Measurements from ENCODE around the gene RNASEL.

The RNASEL gene

DNA sequence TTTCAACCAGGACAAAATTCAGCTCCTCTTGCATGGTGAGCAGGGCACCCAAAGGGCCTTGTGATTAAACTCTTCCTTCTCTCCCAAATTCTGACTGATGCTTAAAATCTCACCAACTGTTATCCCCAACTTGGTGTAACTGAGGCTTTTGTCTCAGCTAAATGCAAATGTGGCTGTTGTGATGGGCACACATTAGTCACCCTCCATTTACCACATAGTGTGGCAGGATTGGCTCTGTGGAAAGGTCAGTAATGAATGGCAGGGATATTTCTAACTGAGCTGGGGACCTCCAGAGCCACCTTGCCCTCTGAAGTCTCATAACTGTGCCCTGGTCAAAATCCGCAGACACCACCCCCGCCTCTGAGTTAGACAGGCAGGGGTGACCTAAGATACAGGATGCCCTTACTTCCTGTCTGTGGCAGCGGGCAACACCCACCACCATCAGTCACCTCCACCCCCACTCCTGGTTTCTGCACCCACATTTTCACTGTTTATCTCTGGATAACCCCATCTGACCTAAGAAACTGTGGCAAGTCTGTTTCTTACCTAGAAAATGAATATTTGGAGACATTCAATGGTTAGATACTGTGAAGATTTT, 40.5 kb upstream of the RNASEL start:
- H3K27me3 ChIP-seq (ENCODE audit: control insufficient read depth in 1 of 2, insufficient read depth in 2 of 2, low read length in 2 of 2), result no peaks in the 10 kb centered on the region
- no peaks in the 10 kb centered on the region for H3K9me3 ChIP-seq (ENCODE audit: control insufficient read depth in 2 of 2, low read length in 2 of 2)
- H3K9ac ChIP-seq (ENCODE audit: low read length in 2 of 2), result no peak overlapping the region
- no peaks in the 10 kb centered on the region for H3K4me1 ChIP-seq (ENCODE audit: control insufficient read depth, insufficient read depth, low read length)
- no peaks in the 10 kb centered on the region for H3K36me3 ChIP-seq (ENCODE audit: control insufficient read depth in 2 of 2, insufficient read depth in 2 of 2, low read length in 2 of 2)
- H3K4me3 ChIP-seq (ENCODE audit: low read length in 2 of 2), result no peak overlapping the region
- no peak overlapping the region for H3K27ac ChIP-seq (ENCODE audit: low read length)

DNA sequence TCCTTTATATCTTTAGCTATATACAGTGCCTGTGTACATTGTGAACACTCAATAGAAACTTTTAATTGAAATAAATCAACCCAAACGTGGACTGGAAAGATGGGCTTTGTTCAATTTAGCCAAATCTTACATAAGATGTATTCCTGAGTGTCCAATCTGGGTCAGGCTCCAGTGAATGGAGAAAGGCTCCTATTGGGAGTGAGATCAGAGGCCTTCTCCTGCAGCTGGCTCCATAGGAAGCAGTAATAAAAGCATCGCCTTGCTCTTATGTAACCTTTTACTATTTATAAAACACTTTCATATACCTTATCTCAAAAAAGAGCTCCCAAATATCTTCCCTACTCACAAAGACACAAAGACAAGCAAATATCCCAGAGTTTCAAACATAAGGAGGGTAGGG, 40.0 kb upstream of the RNASEL start:
- no peaks in the 10 kb centered on the region for H3K27me3 ChIP-seq (ENCODE audit: control insufficient read depth in 1 of 2, insufficient read depth in 2 of 2, low read length in 2 of 2)
- H3K4me1 ChIP-seq (ENCODE audit: control insufficient read depth, insufficient read depth, low read length), result no peaks in the 10 kb centered on the region
- H3K36me3 ChIP-seq (ENCODE audit: control insufficient read depth in 2 of 2, insufficient read depth in 2 of 2, low read length in 2 of 2), result no peaks in the 10 kb centered on the region
- no peak overlapping the region for H3K4me3 ChIP-seq (ENCODE audit: low read length in 2 of 2)
- no peak overlapping the region for H3K9ac ChIP-seq (ENCODE audit: low read length in 2 of 2)
- no peak overlapping the region for H3K27ac ChIP-seq (ENCODE audit: low read length)
- no peaks in the 10 kb centered on the region for H3K9me3 ChIP-seq (ENCODE audit: control insufficient read depth in 2 of 2, low read length in 2 of 2)

DNA sequence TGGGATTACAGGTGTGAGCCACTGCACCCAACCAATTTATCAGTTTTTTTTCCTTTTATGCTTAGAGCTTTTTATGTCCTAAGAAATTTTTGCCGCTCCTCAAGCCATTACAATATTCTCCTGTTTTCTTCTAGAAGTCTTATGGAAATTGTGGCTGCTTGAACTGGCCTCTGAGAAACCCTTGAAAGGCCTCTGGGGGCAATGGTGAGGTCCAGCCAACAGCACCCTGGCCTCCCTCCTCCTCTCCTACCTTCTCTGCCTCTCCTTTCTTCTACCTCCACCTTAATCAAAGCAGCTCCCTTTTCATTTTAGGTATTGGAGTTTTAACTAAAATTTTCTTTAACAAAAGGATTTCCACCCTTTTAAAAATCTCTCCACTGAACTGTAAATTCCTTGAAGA, 39.6 kb upstream of the RNASEL start:
- no peak overlapping the region for H3K9ac ChIP-seq (ENCODE audit: low read length in 2 of 2)
- H3K36me3 ChIP-seq (ENCODE audit: control insufficient read depth in 2 of 2, insufficient read depth in 2 of 2, low read length in 2 of 2), result no peaks in the 10 kb centered on the region
- no peaks in the 10 kb centered on the region for H3K27me3 ChIP-seq (ENCODE audit: control insufficient read depth in 1 of 2, insufficient read depth in 2 of 2, low read length in 2 of 2)
- no peak overlapping the region for H3K27ac ChIP-seq (ENCODE audit: low read length)
- H3K4me1 ChIP-seq (ENCODE audit: control insufficient read depth, insufficient read depth, low read length), result no peaks in the 10 kb centered on the region
- no peaks in the 10 kb centered on the region for H3K9me3 ChIP-seq (ENCODE audit: control insufficient read depth in 2 of 2, low read length in 2 of 2)
- no peak overlapping the region for H3K4me3 ChIP-seq (ENCODE audit: low read length in 2 of 2)

GRCh38 chr1:182627622-182628021, 38.6 kb upstream of the RNASEL start:
- Histone ChIP-seq H3K9ac (ENCODE audit: low read length in 2 of 2) (no peak overlapping the region), H3K36me3 (ENCODE audit: control insufficient read depth in 2 of 2, insufficient read depth in 2 of 2, low read length in 2 of 2) (no peaks in the 10 kb centered on the region), H3K27ac (ENCODE audit: low read length) (no peak overlapping the region), H3K4me1 (ENCODE audit: control insufficient read depth, insufficient read depth, low read length) (peaks cover 3% of the 10 kb centered on the region), H3K4me3 (ENCODE audit: low read length in 2 of 2) (no peak overlapping the region), H3K27me3 (ENCODE audit: control insufficient read depth in 1 of 2, insufficient read depth in 2 of 2, low read length in 2 of 2) (no peaks in the 10 kb centered on the region), H3K9me3 (ENCODE audit: control insufficient read depth in 2 of 2, low read length in 2 of 2) (no peaks in the 10 kb centered on the region)

DNA sequence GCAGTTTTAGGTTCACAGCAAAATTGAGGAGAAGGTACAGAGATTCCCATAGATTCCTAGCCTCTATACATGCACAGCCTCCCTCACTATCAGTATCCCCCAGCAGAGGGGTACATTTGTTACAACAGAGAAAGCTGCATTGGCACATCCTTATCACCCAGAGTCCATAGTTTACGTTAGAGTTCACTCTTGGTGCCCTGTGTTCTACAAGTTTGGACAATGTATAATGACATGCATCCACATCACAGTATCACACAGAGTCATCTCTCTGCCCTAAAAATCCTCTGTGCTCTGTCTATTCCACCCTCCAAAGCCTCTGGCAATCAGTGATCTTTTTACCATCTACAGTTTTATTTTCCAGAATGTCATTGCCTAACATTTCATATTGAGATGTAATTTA, 37.5 kb upstream of the RNASEL start:
- Histone ChIP-seq H3K27ac (ENCODE audit: low read length) (no peak overlapping the region), H3K27me3 (ENCODE audit: control insufficient read depth in 1 of 2, insufficient read depth in 2 of 2, low read length in 2 of 2) (peaks cover 0 to 2% of the 10 kb centered on the region in 2 donors), H3K4me1 (ENCODE audit: control insufficient read depth, insufficient read depth, low read length) (peaks cover 3% of the 10 kb centered on the region), H3K36me3 (ENCODE audit: control insufficient read depth in 2 of 2, insufficient read depth in 2 of 2, low read length in 2 of 2) (no peaks in the 10 kb centered on the region), H3K9ac (ENCODE audit: low read length in 2 of 2) (no peak overlapping the region), H3K4me3 (ENCODE audit: low read length in 2 of 2) (no peak overlapping the region), H3K9me3 (ENCODE audit: control insufficient read depth in 2 of 2, low read length in 2 of 2) (no peaks in the 10 kb centered on the region)

DNA sequence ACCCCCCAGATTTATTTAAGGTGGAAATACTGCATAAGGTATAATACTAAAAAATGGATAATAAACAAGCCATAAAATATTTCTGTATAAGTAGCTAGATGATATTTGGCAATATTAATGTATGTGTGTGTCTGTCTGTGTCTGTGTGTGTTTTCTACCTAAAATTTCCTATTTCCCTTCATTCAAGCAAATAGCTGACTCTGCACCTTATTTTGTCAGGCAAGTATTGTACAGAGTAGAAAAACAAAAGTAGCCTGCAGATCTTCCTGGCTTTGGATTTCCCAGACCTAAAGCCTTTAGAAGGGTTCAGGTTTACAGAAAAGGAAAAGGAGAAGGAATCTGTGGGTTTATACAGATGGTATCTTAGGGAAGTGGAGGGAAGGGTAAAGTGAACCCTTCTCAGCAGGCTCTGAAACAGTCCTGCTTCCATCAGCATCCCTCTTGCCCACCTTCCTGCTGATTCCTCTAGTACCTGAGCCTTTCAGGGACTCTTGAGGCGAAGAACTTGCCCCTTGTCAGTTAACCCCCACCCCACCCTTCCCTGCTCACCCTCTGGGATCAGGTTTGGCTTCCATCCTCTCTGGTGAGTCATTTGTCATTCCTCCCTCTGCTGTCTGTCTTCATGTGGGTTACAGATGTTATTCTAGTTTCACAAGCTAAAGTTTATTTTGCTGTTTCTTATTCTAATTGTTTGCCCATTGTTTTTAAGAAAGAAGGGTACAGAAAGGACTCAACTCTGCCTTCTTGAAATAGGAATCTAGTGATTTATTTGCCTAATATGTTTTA, 36.9 kb upstream of the RNASEL start:
- H3K4me1 ChIP-seq (ENCODE audit: control insufficient read depth, insufficient read depth, low read length), result peaks cover 3% of the 10 kb centered on the region
- no peak overlapping the region for H3K9ac ChIP-seq (ENCODE audit: low read length in 2 of 2)
- no peak overlapping the region for H3K4me3 ChIP-seq (ENCODE audit: low read length in 2 of 2)
- H3K36me3 ChIP-seq (ENCODE audit: control insufficient read depth in 2 of 2, insufficient read depth in 2 of 2, low read length in 2 of 2), result no peaks in the 10 kb centered on the region
- H3K27me3 ChIP-seq (ENCODE audit: control insufficient read depth in 1 of 2, insufficient read depth in 2 of 2, low read length in 2 of 2), result peaks cover 0 to 2% of the 10 kb centered on the region in 2 donors
- no peak overlapping the region for H3K27ac ChIP-seq (ENCODE audit: low read length)
- no peaks in the 10 kb centered on the region for H3K9me3 ChIP-seq (ENCODE audit: control insufficient read depth in 2 of 2, low read length in 2 of 2)

- H3K27me3 ChIP-seq (ENCODE audit: control insufficient read depth in 1 of 2, insufficient read depth in 2 of 2, low read length in 2 of 2), result peaks cover 0 to 2% of the 10 kb centered on the region in 2 donors
- no peak overlapping the region for H3K4me3 ChIP-seq (ENCODE audit: low read length in 2 of 2)
- H3K9me3 ChIP-seq (ENCODE audit: control insufficient read depth in 2 of 2, low read length in 2 of 2), result no peaks in the 10 kb centered on the region
- no peak overlapping the region for H3K9ac ChIP-seq (ENCODE audit: low read length in 2 of 2)
- peaks cover 3% of the 10 kb centered on the region for H3K4me1 ChIP-seq (ENCODE audit: control insufficient read depth, insufficient read depth, low read length)
- H3K36me3 ChIP-seq (ENCODE audit: control insufficient read depth in 2 of 2, insufficient read depth in 2 of 2, low read length in 2 of 2), result no peaks in the 10 kb centered on the region
- H3K27ac ChIP-seq (ENCODE audit: low read length), result no peak overlapping the region
These were observed 36.0 kb upstream of the RNASEL start for GRCh38 chr1:182625024-182625423.

GRCh38 chr1:182624577-182624976, 35.5 kb upstream of the RNASEL start:
- Histone ChIP-seq H3K27ac (ENCODE audit: low read length) (no peak overlapping the region), H3K4me1 (ENCODE audit: control insufficient read depth, insufficient read depth, low read length) (peaks cover 3% of the 10 kb centered on the region), H3K9ac (ENCODE audit: low read length in 2 of 2) (no peak overlapping the region), H3K4me3 (ENCODE audit: low read length in 2 of 2) (no peak overlapping the region), H3K36me3 (ENCODE audit: control insufficient read depth in 2 of 2, insufficient read depth in 2 of 2, low read length in 2 of 2) (no peaks in the 10 kb centered on the region), H3K27me3 (ENCODE audit: control insufficient read depth in 1 of 2, insufficient read depth in 2 of 2, low read length in 2 of 2) (peaks cover 0 to 2% of the 10 kb centered on the region in 2 donors), H3K9me3 (ENCODE audit: control insufficient read depth in 2 of 2, low read length in 2 of 2) (no peaks in the 10 kb centered on the region)

GRCh38 chr1:182622901-182623528, 34.0 kb upstream of the RNASEL start:
- H3K4me3 ChIP-seq (ENCODE audit: low read length in 2 of 2), result no peak overlapping the region
- H3K4me1 ChIP-seq (ENCODE audit: control insufficient read depth, insufficient read depth, low read length), result peaks cover 3% of the 10 kb centered on the region
- H3K9me3 ChIP-seq (ENCODE audit: control insufficient read depth in 2 of 2, low read length in 2 of 2), result no peaks in the 10 kb centered on the region
- peaks cover 0 to 2% of the 10 kb centered on the region in 2 donors for H3K27me3 ChIP-seq (ENCODE audit: control insufficient read depth in 1 of 2, insufficient read depth in 2 of 2, low read length in 2 of 2)
- no peaks in the 10 kb centered on the region for H3K36me3 ChIP-seq (ENCODE audit: control insufficient read depth in 2 of 2, insufficient read depth in 2 of 2, low read length in 2 of 2)
- H3K27ac ChIP-seq (ENCODE audit: low read length), result no peak overlapping the region
- no peak overlapping the region for H3K9ac ChIP-seq (ENCODE audit: low read length in 2 of 2)

DNA sequence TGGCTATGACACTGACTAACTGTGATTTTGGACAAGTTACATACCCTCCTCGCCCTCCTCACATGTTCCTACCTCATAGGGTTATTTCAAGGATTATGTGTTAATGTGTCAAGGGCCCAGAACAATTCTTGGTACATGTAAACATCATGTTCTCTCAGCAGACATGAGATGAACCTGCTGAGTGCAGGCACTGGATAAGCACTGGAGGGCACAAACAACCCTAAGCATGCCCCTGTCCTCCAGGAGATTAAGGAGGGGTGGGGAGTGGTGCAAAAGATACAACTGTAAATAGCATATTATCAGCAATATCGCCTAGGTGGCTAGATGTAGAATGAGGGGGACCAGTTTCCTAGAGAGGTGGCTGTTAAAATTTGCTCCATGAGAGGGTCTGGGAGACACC, 32.9 kb upstream of the RNASEL start:
- Histone ChIP-seq H3K36me3 (ENCODE audit: control insufficient read depth in 2 of 2, insufficient read depth in 2 of 2, low read length in 2 of 2) (no peaks in the 10 kb centered on the region), H3K4me3 (ENCODE audit: low read length in 2 of 2) (no peak overlapping the region), H3K4me1 (ENCODE audit: control insufficient read depth, insufficient read depth, low read length) (peaks cover 3% of the 10 kb centered on the region)

More for the DNA sequence above, 32.9 kb upstream of the RNASEL start:
- H3K9ac ChIP-seq (ENCODE audit: low read length in 2 of 2), result no peak overlapping the region
- H3K9me3 ChIP-seq (ENCODE audit: control insufficient read depth in 2 of 2, low read length in 2 of 2), result no peaks in the 10 kb centered on the region
- peaks cover 0 to 2% of the 10 kb centered on the region in 2 donors for H3K27me3 ChIP-seq (ENCODE audit: control insufficient read depth in 1 of 2, insufficient read depth in 2 of 2, low read length in 2 of 2)
- H3K27ac ChIP-seq (ENCODE audit: low read length), result no peak overlapping the region

All from stomach smooth muscle (tissue), 2 donors.